Naive thymus-derived CD8-positive, alpha-beta T cell (primary cell): ENCODE measurements around the gene VPS26A. TPM values are rescaled to one million over a fixed set of nuclear protein-coding genes. Genes with fewer than 3 reads are reported as not detected.
A peak's percentile ranks its signal among the peaks of the same experiment; 100 is the strongest.
"Not testable (repeated sequence)": the region's sequence is repeated elsewhere in the genome, so short reads cannot be mapped to it uniquely, and the experiment has no call there.

Experiments
- ATAC-seq, 2 donors: fragments of 150-1000 bp; cut with Tn5 transposase in 1 of 2; sonication (Bioruptor Pico), chemical (Tn5 transposase) in 1 of 2; 1 replicate in 1 of 2; 2 replicates in 1 of 2; pipeline ENCODE4 v1.10.0; 2021; ENCODE audit warnings: mild to moderate bottlenecking in 2 of 2, moderate library complexity in 2 of 2
- POLR2A ChIA-PET: fragments of 350-600 bp; sonication (Branson Sonifier 250); formaldehyde crosslinking; loops from one replicate; lab custom pipeline; 2021; ENCODE audit warnings: antibody characterized with exemption; lab: Charles Lee
- DNase-seq, 10 donors: peaks; one replicate each; pipeline versions ENCODE4 v3.0.0 to v3.0.0-alpha.2; 2020 to 2022
- H3K27ac Mint-ChIP-seq, 10 donors: one replicate each; pipeline ENCODE4 v1.8.0; 2020 to 2022; ENCODE audit warnings: mild to moderate bottlenecking in 10 of 10, mixed read lengths in 10 of 10, moderate library complexity in 4 of 10, inconsistent platforms in 1 of 10
- H3K27me3 Mint-ChIP-seq, 5 donors: one replicate each; pipeline ENCODE4 v1.8.0; 2021 to 2022; ENCODE audit warnings: mixed read lengths in 5 of 5
- H3K36me3 Mint-ChIP-seq, 3 donors: one replicate each; pipeline ENCODE4 v1.8.0; 2020 to 2022; ENCODE audit warnings: mixed read lengths in 3 of 3, mild to moderate bottlenecking in 2 of 3, inconsistent platforms in 1 of 3
- H3K4me1 Mint-ChIP-seq, 4 donors: one replicate each; pipeline ENCODE4 v1.8.0; 2021 to 2022; ENCODE audit warnings: mixed read lengths in 4 of 4
- H3K4me3 Mint-ChIP-seq, 10 donors: one replicate each; pipeline ENCODE4 v1.8.0; 2020 to 2022; ENCODE audit warnings: mild to moderate bottlenecking in 10 of 10, mixed read lengths in 10 of 10, moderate library complexity in 6 of 10, inconsistent platforms in 1 of 10
- H3K9me3 Mint-ChIP-seq, 9 donors: one replicate each; pipeline ENCODE4 v1.8.0; 2020 to 2022; ENCODE audit warnings: mixed read lengths in 9 of 9, mild to moderate bottlenecking in 3 of 9, inconsistent platforms in 1 of 9, moderate library complexity in 1 of 9
- polyA plus RNA-seq, 3 donors: library from polyadenylated mRNA; unstranded; fragments of 300-500 nt; fragmentation: Illumina TruSeq; gene quantifications; one replicate each; pipeline ENCODE4 v1.2.3, GENCODE V29; 2021
- total RNA-seq, 8 experiments: library from RNA in 2 of 8; stranded (reverse) in 2 of 8; gene quantifications; one replicate each; pipeline ENCODE4 v1.2.3 and lab custom pipeline; 2021 to 2026

VPS26A gene
- total and polyA plus RNA-seq, 5 experiments from 2014 or later = 24.1 to 33.4 (median 27.4) TPM

DNA sequence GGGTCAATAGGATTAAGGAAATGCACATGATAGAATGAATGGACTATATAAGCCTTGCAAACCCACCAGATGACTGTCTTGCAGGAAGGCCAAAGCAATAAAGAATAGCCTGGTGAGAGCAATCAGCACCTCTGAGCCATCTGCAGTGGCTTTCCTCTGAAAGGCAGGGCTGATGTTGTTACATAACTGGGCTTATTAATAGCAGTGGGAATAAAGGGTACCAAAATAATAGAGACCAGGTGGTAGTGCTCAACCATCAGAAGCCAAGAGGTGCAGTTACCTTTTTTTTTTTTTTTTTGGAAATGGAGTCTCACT is 16.8 kb upstream of the VPS26A start:
- Mint-ChIP-seq H3K27me3 (no peaks in the 10 kb centered on the region), H3K9me3 (no peaks in the 10 kb centered on the region), H3K4me3 (no peak overlapping the region), H3K27ac (peak overlapping the region in 3 of 10 donors; percentile 14 to 58 (median 56)), H3K4me1 (peaks cover 4 to 9% (median 5%) of the 10 kb centered on the region in 4 donors), H3K36me3 (peaks cover 0 to 31% (median 17%) of the 10 kb centered on the region in 3 donors)
- peak in 1 of 2 donors; percentile 20 for ATAC-seq
- POLR2A ChIA-PET = interaction anchor here (1.3 kb wide), 1 partner anchor 15 kb away, joined by 10 read pairs; no protein-coding TSS in a partner anchor
- DNase-seq = no peak

GRCh38 chr10:69107699-69108098 is 16.3 kb upstream of the VPS26A start:
- ATAC-seq = peak in 1 of 2 donors; percentile 15
- POLR2A ChIA-PET = interaction anchor here (0.6 kb wide), 1 partner anchor 124 kb away, joined by 4 read pairs; no protein-coding TSS in a partner anchor

GRCh38 chr10:69119896-69120295 is 4.1 kb upstream of the VPS26A start:
- Mint-ChIP-seq H3K9me3 (no peaks in the 10 kb centered on the region), H3K4me1 (peaks cover 3 to 12% (median 7%) of the 10 kb centered on the region in 4 donors), H3K4me3 (no peak overlapping the region), H3K27ac (no peak overlapping the region), H3K27me3 (peaks cover 0 to 2% (median 0%) of the 10 kb centered on the region in 5 donors), H3K36me3 (no peaks in the 10 kb centered on the region)
- no peak for DNase-seq
- POLR2A ChIA-PET = interaction anchor here (0.6 kb wide), 1 partner anchor 181 kb away, joined by 4 read pairs; no protein-coding TSS in a partner anchor
- ATAC-seq = no peak

More at GRCh38 chr10:69107699-69108098, 16.3 kb upstream of the VPS26A start:
- no peak for DNase-seq
- H3K4me1 Mint-ChIP-seq = peaks cover 0 to 3% (median 0%) of the 10 kb centered on the region in 4 donors
- peaks cover 0 to 1% (median 0%) of the 10 kb centered on the region in 5 donors for H3K27me3 Mint-ChIP-seq
- peaks cover 0 to 25% (median 17%) of the 10 kb centered on the region in 3 donors for H3K36me3 Mint-ChIP-seq
- H3K4me3 Mint-ChIP-seq = no peak overlapping the region
- peak overlapping the region in 2 of 10 donors; percentile 13 to 58 for H3K27ac Mint-ChIP-seq
- H3K9me3 Mint-ChIP-seq = no peaks in the 10 kb centered on the region

DNA sequence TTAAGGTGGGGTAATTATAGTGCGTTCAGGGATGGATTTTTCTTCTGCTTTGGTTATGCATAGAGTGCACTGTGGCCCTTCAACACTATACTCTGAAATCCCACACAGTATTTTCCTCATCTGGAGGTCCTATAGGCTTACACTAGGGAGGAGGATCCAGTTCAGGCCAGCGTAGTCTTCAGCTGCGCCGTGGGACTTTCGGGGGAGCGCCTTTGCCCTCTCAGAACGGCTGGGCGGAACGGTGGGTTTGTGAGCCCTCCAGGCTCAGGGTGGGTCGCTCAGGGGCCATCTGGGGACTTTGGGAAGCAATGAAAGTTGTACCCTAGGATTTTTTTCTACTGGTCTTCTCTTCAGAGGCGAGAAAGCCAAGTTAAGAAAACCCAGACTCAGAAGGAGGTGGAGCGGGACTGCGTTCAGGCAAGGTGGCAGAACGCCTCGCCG is 652 bp upstream of the VPS26A start:
- ATAC-seq (peak; percentile 31 to 35), DNase-seq (no peak)
- POLR2A ChIA-PET = interaction anchor here (1.2 to 1.4 kb wide), 2 partner anchors 36 to 56 kb away, joined by 3 to 4 read pairs; partner anchors contain the start of genes SRGN and SUPV3L1
- H3K9me3 Mint-ChIP-seq = no peaks in the 10 kb centered on the region
- no peaks in the 10 kb centered on the region for H3K36me3 Mint-ChIP-seq
- H3K27ac Mint-ChIP-seq = peak overlapping the region; percentile 91 to 99 (median 98)
- H3K4me3 Mint-ChIP-seq = peak overlapping the region; percentile 87 to 97 (median 93)
- H3K4me1 Mint-ChIP-seq = peaks cover 6 to 29% (median 18%) of the 10 kb centered on the region in 4 donors
- no peaks in the 10 kb centered on the region for H3K27me3 Mint-ChIP-seq

DNA sequence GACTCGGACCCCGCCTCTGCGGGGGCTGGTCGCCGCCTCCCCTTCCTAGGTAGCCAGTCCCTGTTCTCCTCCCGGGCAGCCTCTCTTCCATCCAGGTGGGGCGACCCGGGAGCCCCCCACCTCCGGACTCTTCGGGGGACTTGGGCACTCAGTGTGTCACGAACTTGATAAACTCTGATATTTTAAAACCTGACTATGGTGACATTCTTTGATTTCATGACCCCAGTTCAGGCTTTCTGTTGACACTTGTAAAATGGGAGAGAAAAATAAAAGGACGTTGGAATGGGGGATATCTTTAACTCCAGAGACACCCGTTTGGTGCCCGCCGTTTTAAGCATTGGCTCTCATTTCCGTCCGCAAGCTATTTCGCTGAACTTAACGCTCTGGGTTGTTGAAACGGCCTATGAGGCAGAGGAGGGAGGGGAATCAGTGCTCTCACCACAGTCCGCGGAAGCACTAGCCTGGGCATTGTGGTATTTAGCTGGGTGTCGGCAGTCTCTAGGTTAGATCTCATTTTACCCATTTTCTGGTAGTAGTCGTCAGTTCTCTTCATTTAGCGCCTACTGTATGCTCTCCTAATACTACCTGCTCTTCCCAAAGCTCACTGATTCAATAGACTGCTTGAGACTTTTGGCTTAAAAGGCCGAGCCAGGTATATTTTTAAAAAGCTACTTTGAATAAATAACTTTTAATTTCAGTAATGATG is 738 bp downstream of the VPS26A start:
- peak in 1 of 2 donors; percentile 12 for ATAC-seq
- Mint-ChIP-seq H3K9me3 (no peaks in the 10 kb centered on the region), H3K36me3 (no peaks in the 10 kb centered on the region), H3K4me1 (peaks cover 8 to 40% (median 28%) of the 10 kb centered on the region in 4 donors), H3K27ac (peak overlapping the region; percentile 90 to 97 (median 94)), H3K27me3 (no peaks in the 10 kb centered on the region), H3K4me3 (peak overlapping the region; percentile 89 to 97 (median 94))
- POLR2A ChIA-PET = interaction anchor here (0.6 to 1.4 kb wide), 8 partner anchors 10 to 793 kb away, joined by 3 to 5 read pairs (median 3); partner anchors contain the start of genes HNRNPH3, SRGN and SUPV3L1
- DNase-seq = peak in 9 of 10 donors; percentile 2 to 66 (median 45)

DNA sequence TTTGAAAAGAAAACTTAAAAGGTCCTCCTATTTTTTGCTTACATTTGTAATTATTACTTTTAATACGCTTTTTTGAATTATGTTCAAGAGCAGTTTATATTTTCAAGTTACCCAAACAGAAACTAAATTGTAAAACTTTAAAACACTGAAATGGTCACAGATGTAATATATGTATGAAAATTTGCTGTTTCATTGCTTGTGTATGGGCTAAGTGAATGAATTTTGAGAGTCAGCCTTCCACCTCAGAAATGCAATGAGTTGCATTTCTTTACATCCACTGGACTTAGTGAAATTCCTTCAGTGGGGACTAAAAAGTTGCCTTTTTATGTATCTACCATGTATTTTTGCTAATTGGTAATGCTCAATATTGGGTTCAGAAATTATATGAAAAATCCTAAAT is 1.6 kb downstream of the VPS26A start:
- Mint-ChIP-seq H3K9me3 (no peaks in the 10 kb centered on the region), H3K4me1 (peaks cover 12 to 48% (median 36%) of the 10 kb centered on the region in 4 donors), H3K27ac (peak overlapping the region in 2 of 10 donors; percentile 91 to 95), H3K36me3 (no peaks in the 10 kb centered on the region), H3K27me3 (no peaks in the 10 kb centered on the region), H3K4me3 (peak overlapping the region in 9 of 10 donors; percentile 89 to 97 (median 94))
- ATAC-seq (no peak), DNase-seq (no peak)
- POLR2A ChIA-PET = interaction anchor here (0.7 kb wide), 1 partner anchor 54 kb away, joined by 3 read pairs; the partner anchor contains the start of gene SUPV3L1

DNA sequence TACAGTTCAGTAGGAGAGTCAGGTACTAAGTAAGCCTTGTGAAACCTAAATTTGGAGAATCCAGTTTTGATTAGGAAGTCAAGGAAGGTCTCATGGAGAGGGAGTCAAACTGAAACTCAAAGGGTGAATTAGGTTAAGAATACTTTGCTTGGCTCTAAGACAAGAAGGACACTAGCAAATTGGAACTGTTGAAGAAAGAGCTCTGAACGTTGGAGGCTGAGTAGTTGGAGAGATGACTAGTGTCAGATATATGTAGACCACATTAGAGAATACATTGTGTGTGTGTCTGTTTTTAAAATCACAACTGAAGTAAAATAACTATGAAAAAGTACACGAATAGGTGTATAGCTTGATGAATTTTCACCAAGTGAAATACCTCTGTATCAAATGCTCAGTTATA is 6.3 kb downstream of the VPS26A start:
- ATAC-seq = no peak
- DNase-seq = no peak
- peaks cover 0 to 30% (median 8%) of the 10 kb centered on the region in 3 donors for H3K36me3 Mint-ChIP-seq
- H3K4me1 Mint-ChIP-seq = peaks cover 9 to 52% (median 37%) of the 10 kb centered on the region in 4 donors
- H3K27me3 Mint-ChIP-seq = no peaks in the 10 kb centered on the region
- peak overlapping the region in 4 of 10 donors; percentile 2 to 41 (median 7) for H3K4me3 Mint-ChIP-seq
- peak overlapping the region in 6 of 10 donors; percentile 1 to 55 (median 22) for H3K27ac Mint-ChIP-seq
- POLR2A ChIA-PET = no interaction called here
- H3K9me3 Mint-ChIP-seq = no peaks in the 10 kb centered on the region

DNA sequence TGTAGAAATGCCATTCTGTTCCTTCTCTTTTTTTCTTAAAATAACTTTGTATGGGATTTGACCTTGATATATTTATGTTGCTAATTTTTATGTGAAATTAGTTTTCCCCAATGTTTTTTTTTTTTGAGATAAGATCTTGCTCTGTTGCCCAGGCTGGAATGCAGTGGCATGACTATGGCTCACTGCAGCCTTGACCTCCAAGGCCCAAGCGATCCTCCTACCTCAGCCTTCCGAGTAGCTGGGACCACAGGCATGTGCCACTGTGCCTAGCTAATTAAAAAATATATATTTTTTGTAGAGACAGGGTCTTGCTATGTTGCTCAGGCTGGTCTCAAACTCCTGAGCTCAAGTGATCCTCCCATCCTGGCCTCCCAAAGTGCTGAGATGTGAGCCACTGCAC is 16.0 kb downstream of the VPS26A start:
- ATAC-seq (no peak), DNase-seq (no peak)
- H3K27ac Mint-ChIP-seq = peak overlapping the region in 2 of 10 donors; percentile 19 to 85
- H3K27me3 Mint-ChIP-seq = no peaks in the 10 kb centered on the region
- peaks cover 14 to 42% (median 30%) of the 10 kb centered on the region in 4 donors for H3K4me1 Mint-ChIP-seq
- H3K36me3 Mint-ChIP-seq = peaks cover 0 to 48% (median 4%) of the 10 kb centered on the region in 3 donors
- no peak overlapping the region for H3K4me3 Mint-ChIP-seq
- POLR2A ChIA-PET = no interaction called here
- no peaks in the 10 kb centered on the region for H3K9me3 Mint-ChIP-seq

DNA sequence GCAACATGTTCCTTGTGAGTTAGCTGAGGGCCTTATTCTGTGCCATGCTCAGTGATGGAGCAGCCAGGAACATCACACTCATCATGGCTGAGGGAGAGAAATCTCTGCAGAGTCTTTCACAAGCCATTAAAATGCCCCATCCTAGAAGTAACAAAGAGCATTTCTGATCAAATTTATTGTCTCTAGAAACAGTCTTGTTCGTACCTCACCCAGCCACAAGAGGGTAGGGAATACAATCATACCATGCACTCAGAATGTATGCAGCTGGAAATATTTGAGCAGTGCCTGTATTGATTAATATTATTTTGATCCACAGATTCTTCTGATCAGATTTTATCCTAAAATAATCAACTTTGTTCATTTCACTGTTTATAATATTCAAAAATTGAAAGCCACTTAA is 17.3 kb downstream of the VPS26A start:
- Mint-ChIP-seq H3K4me3 (no peak overlapping the region), H3K27ac (peak overlapping the region in 2 of 10 donors; percentile 25 to 65), H3K36me3 (peaks cover 0 to 45% (median 0%) of the 10 kb centered on the region in 3 donors), H3K4me1 (peaks cover 18 to 47% (median 40%) of the 10 kb centered on the region in 4 donors), H3K27me3 (no peaks in the 10 kb centered on the region), H3K9me3 (no peaks in the 10 kb centered on the region)
- ATAC-seq = no peak
- POLR2A ChIA-PET = no interaction called here
- no peak for DNase-seq

DNA sequence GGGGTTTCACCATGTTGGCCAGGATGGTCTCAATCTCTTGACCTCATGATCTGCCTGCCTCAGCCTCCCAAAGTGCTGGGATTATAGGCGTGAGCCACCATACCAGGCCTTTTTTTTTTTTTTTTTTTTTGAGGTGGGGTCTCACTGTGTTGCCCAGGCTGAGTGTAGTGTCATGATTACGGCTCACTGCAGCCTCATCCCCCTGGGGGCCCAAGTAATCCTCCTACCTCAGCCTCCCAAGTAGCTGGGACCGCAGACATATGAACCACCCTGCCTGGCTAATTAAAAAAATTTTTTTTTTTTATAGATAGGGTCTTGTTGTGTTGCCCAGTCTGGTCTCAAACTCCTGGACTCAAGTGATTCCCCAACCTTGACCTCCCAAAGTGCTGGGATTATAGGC is 18.1 kb downstream of the VPS26A start:
- H3K9me3 Mint-ChIP-seq, H3K4me3 Mint-ChIP-seq, H3K27me3 Mint-ChIP-seq, DNase-seq, POLR2A ChIA-PET, ATAC-seq: not testable (repeated sequence)
- peak overlapping the region in 1 of 10 donors; percentile 62 for H3K27ac Mint-ChIP-seq
- H3K4me1 Mint-ChIP-seq = peaks cover 22 to 51% (median 46%) of the 10 kb centered on the region in 4 donors
- peaks cover 0 to 42% (median 0%) of the 10 kb centered on the region in 3 donors for H3K36me3 Mint-ChIP-seq

GRCh38 chr10:69142983-69143382 is 19.0 kb downstream of the VPS26A start:
- Mint-ChIP-seq H3K4me3 (no peak overlapping the region), H3K27ac (peak overlapping the region in 2 of 10 donors; percentile 37 to 51), H3K4me1 (peaks cover 20 to 49% (median 43%) of the 10 kb centered on the region in 4 donors)

DNA sequence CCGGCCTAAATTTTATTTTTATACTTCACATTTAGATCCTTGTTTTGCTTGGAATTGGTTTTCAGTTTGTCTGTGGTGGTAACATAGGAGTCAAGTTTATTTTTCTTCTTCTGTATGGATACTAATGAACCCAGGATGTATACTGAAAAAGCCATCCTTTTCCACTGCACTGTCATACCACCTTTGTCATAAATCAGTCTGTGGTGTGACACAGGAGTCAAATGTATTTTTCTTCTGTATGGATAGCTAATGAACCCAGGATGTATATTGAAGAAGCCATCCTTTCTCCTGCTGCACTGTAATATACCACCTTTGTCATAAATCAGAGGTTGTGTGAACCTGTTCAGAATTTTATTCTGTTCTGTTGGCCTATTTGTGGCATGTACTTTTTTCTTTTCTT is 21.4 kb downstream of the VPS26A start:
- no peak for DNase-seq
- ATAC-seq = no peak
- POLR2A ChIA-PET = interaction anchor here (0.6 kb wide), 1 partner anchor 24 kb away, joined by 3 read pairs; no protein-coding TSS in a partner anchor
- Mint-ChIP-seq H3K9me3 (no peaks in the 10 kb centered on the region), H3K4me3 (no peak overlapping the region), H3K36me3 (peaks cover 0 to 31% (median 4%) of the 10 kb centered on the region in 3 donors), H3K27me3 (no peaks in the 10 kb centered on the region), H3K4me1 (peaks cover 20 to 51% (median 38%) of the 10 kb centered on the region in 4 donors), H3K27ac (peak overlapping the region in 2 of 10 donors; percentile 29 to 44)

More at GRCh38 chr10:69142983-69143382, 19.0 kb downstream of the VPS26A start:
- H3K9me3 Mint-ChIP-seq = no peaks in the 10 kb centered on the region
- DNase-seq (no peak), ATAC-seq (no peak)
- no peaks in the 10 kb centered on the region for H3K27me3 Mint-ChIP-seq
- H3K36me3 Mint-ChIP-seq = peaks cover 0 to 34% (median 0%) of the 10 kb centered on the region in 3 donors
- POLR2A ChIA-PET = no interaction called here
